HepG2 (cell line): Measurements from ENCODE around the gene ADAMTS4. TPM values are rescaled to one million over a fixed set of nuclear protein-coding genes. Genes with fewer than 3 reads are reported as not detected.

Experiments
- DMTF1 ChIP-seq: sonication (generic); formaldehyde crosslinking; IDR thresholded peaks from 2 replicates; pipeline ENCODE4 v1.4.0; 2020; ENCODE audit warnings: mild to moderate bottlenecking, missing genetic modification reagents
- DNMT1 ChIP-seq: sonication (generic); formaldehyde crosslinking; IDR thresholded peaks from 2 replicates; pipeline ENCODE4 v1.5.1; 2020; ENCODE audit warnings: mild to moderate bottlenecking, missing genetic modification reagents
- DPF2 ChIP-seq: sonication (generic); formaldehyde crosslinking; IDR thresholded peaks from 2 replicates; pipeline ENCODE4 v1.4.0; 2020; ENCODE audit warnings: mild to moderate bottlenecking, low read depth, missing genetic modification reagents, borderline replicate concordance
- IKZF4 ChIP-seq: sonication (generic); formaldehyde crosslinking; IDR thresholded peaks from 2 replicates; pipeline ENCODE4 v1.5.1; 2020; ENCODE audit warnings: borderline replicate concordance, mild to moderate bottlenecking, low read depth, missing genetic modification reagents; ENCODE audit errors: not compliant biosample characterization
- MXD1 ChIP-seq: sonication (generic); formaldehyde crosslinking; IDR thresholded peaks from 2 replicates; pipeline ENCODE4 v1.4.0; 2020; ENCODE audit warnings: mild to moderate bottlenecking, missing genetic modification reagents
- PBX3 ChIP-seq: sonication (generic); formaldehyde crosslinking; IDR thresholded peaks from 2 replicates; pipeline ENCODE4 v1.8.1; 2023; ENCODE audit warnings: missing genetic modification reagents, inconsistent platforms, borderline replicate concordance
- SOX6 ChIP-seq, 2 experiments: fragments of 450-650 bp in 1 of 2; sonication (generic) in 1 of 2; formaldehyde crosslinking in 1 of 2; IDR thresholded peaks; 2 replicates each; pipeline versions ENCODE4 v1.4.0 to v1.6.1; 2017 to 2020; ENCODE audit warnings: antibody characterized with exemption in 1 of 2, mild to moderate bottlenecking in 1 of 2, missing genetic modification reagents in 1 of 2
- SRF ChIP-seq: IDR thresholded peaks from 2 replicates; pipeline ENCODE4 v1.6.1; 2011; ENCODE audit warnings: mild to moderate bottlenecking, low read depth, low read length, moderate library complexity
- TARDBP ChIP-seq: sonication (generic); formaldehyde crosslinking; IDR thresholded peaks from 2 replicates; pipeline ENCODE4 v1.8.0; 2022; ENCODE audit warnings: mild to moderate bottlenecking, missing genetic modification reagents
- TOE1 ChIP-seq: sonication (generic); formaldehyde crosslinking; IDR thresholded peaks from 2 replicates; pipeline ENCODE4 v1.4.0; 2020; ENCODE audit warnings: mild to moderate bottlenecking, missing genetic modification reagents
- ZNF235 ChIP-seq: sonication (generic); formaldehyde crosslinking; IDR thresholded peaks from 2 replicates; pipeline ENCODE4 v1.8.1; 2023; ENCODE audit warnings: mild to moderate bottlenecking, missing genetic modification reagents, borderline replicate concordance
- ZNF44 ChIP-seq: sonication (generic); formaldehyde crosslinking; IDR thresholded peaks from 2 replicates; pipeline ENCODE4 v1.5.1; 2020; ENCODE audit warnings: mild to moderate bottlenecking, missing genetic modification reagents
- ZNF781 ChIP-seq: sonication (generic); formaldehyde crosslinking; IDR thresholded peaks from 2 replicates; pipeline ENCODE4 v1.5.1; 2020; ENCODE audit warnings: borderline replicate concordance, mild to moderate bottlenecking, missing genetic modification reagents; ENCODE audit errors: not compliant biosample characterization
- ZSCAN29 ChIP-seq: sonication (generic); formaldehyde crosslinking; conservative IDR thresholded peaks from 2 replicates; pipeline ENCODE4 v1.4.0; 2020; ENCODE audit warnings: mild to moderate bottlenecking, missing genetic modification reagents
- polyA plus RNA-seq, 8 experiments: library from polyadenylated mRNA; depleted of rRNA in 3 of 8; stranded (reverse) in 7 of 8; unstranded in 1 of 8; fragments of >200 nt; fragmentation: Illumina TruSeq in 4 of 8; extraction: Trizol in 4 of 8; gene quantifications; 2 replicates each; pipeline versions ENCODE4 v1.2.1 to v1.2.3, GENCODE V29; 2011 to 2016; ENCODE audit warnings: low read depth in 4 of 8, missing spikeins in 1 of 8, mixed read lengths in 1 of 8; ENCODE audit not compliant: insufficient read depth in 1 of 8
- total RNA-seq, 5 experiments: library from RNA; depleted of rRNA; stranded (reverse); fragments of >200 nt; fragmentation: Illumina TruSeq; extraction: Trizol; gene quantifications; 2 replicates each; pipeline ENCODE4 v1.2.3, GENCODE V29; 2016; ENCODE audit warnings: low read depth in 1 of 5
- TF ChIP-seq, protein P1 (sequence below): sonication (generic); formaldehyde crosslinking; IDR thresholded peaks from 2 replicates; pipeline ENCODE4 v1.4.0; 2020; ENCODE audit warnings: missing genetic modification reagents
- TF ChIP-seq, protein P2 (sequence below): IDR thresholded peaks from 2 replicates; pipeline ENCODE4 v1.6.1; 2016; ENCODE audit warnings: missing compliant biosample characterization, missing genetic modification reagents, borderline replicate concordance
- TF ChIP-seq, protein P3 (sequence below): sonication (generic); formaldehyde crosslinking; IDR thresholded peaks from 2 replicates; pipeline ENCODE4 v1.4.0; 2020; ENCODE audit warnings: missing genetic modification reagents
- TF ChIP-seq, protein P4 (sequence below): sonication (generic); formaldehyde crosslinking; IDR thresholded peaks from 2 replicates; pipeline ENCODE4 v1.9.0; 2022; ENCODE audit warnings: low read depth, missing genetic modification reagents

The ADAMTS4 gene
- total and polyA plus RNA-seq, 2 of the 13 experiments (the other 11 are each of a cell fraction or from before 2014, with no cell fraction given), result 0.51 to 1.7 TPM

DNA sequence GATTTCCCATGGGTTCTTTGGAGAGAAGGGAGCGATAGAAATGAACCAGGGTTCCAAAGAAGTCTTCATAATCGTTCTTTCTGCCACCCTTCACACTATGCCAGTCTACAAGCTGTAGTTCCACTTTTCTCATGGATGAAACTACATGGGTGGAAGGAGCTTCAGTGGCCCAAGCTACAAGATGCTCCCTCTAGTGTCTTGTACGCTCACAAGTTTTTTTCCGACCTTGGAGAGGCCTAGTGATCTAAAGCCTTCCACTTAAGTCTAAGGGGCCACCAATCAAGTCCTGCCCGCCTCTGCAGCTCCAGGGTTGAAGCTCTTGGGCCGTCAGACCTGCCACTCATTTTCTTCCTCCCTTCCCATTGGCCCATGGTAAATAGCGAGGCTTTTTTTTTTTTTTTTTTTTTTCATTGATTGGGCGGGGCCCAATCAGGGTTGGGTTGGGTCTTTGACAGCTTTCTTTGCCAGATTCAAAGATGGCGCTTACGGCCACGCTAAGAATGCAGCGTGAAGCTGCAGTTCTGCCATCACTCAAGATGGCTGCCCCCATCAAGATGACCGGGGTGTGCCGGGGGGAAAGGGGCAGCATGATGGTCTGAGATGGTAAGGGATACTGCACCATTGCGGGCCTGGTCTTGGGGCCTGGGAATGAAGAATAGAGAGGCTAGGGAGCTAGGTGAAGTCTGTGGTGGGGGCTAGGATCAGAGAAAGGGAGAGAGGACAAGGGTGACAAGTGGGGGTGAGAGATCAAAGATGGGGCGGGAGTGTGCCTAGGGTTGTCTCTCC lies 26.9 kb upstream of the ADAMTS4 start, which contains the start of gene TOMM40L (continued):
- TF ChIP-seq MXD1 (CRISPR knock-in tag), result no peak
- no peak for TF ChIP-seq ZNF781
- TF ChIP-seq PBX3 (CRISPR knock-in tag), result no peak
- TF ChIP-seq, protein P1, sequence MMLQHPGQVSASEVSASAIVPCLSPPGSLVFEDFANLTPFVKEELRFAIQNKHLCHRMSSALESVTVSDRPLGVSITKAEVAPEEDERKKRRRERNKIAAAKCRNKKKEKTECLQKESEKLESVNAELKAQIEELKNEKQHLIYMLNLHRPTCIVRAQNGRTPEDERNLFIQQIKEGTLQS (CRISPR knock-in tag), result no peak
- TF ChIP-seq DMTF1 (CRISPR knock-in tag), result no peak
- TF ChIP-seq, protein P2, sequence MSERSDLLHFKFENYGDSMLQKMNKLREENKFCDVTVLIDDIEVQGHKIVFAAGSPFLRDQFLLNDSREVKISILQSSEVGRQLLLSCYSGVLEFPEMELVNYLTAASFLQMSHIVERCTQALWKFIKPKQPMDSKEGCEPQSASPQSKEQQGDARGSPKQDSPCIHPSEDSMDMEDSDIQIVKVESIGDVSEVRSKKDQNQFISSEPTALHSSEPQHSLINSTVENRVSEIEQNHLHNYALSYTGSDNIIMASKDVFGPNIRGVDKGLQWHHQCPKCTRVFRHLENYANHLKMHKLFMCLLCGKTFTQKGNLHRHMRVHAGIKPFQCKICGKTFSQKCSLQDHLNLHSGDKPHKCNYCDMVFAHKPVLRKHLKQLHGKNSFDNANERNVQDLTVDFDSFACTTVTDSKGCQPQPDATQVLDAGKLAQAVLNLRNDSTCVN (CRISPR knock-in tag), result no peak
- TF ChIP-seq, protein P3, sequence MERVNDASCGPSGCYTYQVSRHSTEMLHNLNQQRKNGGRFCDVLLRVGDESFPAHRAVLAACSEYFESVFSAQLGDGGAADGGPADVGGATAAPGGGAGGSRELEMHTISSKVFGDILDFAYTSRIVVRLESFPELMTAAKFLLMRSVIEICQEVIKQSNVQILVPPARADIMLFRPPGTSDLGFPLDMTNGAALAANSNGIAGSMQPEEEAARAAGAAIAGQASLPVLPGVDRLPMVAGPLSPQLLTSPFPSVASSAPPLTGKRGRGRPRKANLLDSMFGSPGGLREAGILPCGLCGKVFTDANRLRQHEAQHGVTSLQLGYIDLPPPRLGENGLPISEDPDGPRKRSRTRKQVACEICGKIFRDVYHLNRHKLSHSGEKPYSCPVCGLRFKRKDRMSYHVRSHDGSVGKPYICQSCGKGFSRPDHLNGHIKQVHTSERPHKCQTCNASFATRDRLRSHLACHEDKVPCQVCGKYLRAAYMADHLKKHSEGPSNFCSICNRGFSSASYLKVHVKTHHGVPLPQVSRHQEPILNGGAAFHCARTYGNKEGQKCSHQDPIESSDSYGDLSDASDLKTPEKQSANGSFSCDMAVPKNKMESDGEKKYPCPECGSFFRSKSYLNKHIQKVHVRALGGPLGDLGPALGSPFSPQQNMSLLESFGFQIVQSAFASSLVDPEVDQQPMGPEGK, result peak; percentile 20; the same call in 1 of the 2 replicates
- no peak for TF ChIP-seq ZNF44
- no peak for TF ChIP-seq ZSCAN29 (CRISPR knock-in tag)
- TF ChIP-seq DPF2 (CRISPR knock-in tag), result no peak
- no peak for TF ChIP-seq IKZF4 (CRISPR knock-in tag)
- TF ChIP-seq SRF, result no peak
- TF ChIP-seq, protein P4, sequence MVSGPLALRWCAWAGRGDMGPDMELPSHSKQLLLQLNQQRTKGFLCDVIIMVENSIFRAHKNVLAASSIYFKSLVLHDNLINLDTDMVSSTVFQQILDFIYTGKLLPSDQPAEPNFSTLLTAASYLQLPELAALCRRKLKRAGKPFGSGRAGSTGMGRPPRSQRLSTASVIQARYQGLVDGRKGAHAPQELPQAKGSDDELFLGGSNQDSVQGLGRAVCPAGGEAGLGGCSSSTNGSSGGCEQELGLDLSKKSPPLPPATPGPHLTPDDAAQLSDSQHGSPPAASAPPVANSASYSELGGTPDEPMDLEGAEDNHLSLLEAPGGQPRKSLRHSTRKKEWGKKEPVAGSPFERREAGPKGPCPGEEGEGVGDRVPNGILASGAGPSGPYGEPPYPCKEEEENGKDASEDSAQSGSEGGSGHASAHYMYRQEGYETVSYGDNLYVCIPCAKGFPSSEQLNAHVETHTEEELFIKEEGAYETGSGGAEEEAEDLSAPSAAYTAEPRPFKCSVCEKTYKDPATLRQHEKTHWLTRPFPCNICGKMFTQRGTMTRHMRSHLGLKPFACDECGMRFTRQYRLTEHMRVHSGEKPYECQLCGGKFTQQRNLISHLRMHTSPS (CRISPR knock-in tag), result no peak
- no peak; the same call in 1 of the 2 replicates for TF ChIP-seq TARDBP
- no peak for TF ChIP-seq TOE1 (CRISPR knock-in tag)
- TF ChIP-seq ZNF235, result no peak
- TF ChIP-seq SOX6 (IDR thresholded peaks at IDR 0.05), result no peak
- no peak for TF ChIP-seq SOX6 (CRISPR knock-in tag; IDR thresholded peaks at IDR 0.05)
- no peak for TF ChIP-seq DNMT1
